ENCODE data around the gene MZB1.

Gene MZB1

GRCh38 chr5:139417214-139417613, 27.5 kb upstream of the MZB1 start:
- peaks cover 20 to 87% of the 10 kb centered on the region in 2 donors for H3K36me3 ChIP-seq (replicated peaks in 1 of 2; ENCODE audit: control insufficient read depth in 2 of 2, insufficient read depth in 2 of 2, low read length in 2 of 2)
- peaks cover 0 to 5% of the 10 kb centered on the region in 2 donors for H3K4me1 ChIP-seq (ENCODE audit: control insufficient read depth in 2 of 2, insufficient read depth in 1 of 2, low read depth in 1 of 2, low read length in 2 of 2)
- no peak overlapping the region for H4K91ac ChIP-seq (ENCODE audit: low read depth, low read length, poor library complexity)
- H4K8ac ChIP-seq (ENCODE audit: low read depth, low read length): no peak overlapping the region
- H3K4me3 ChIP-seq (ENCODE audit: low read length in 2 of 2): no peak overlapping the region
- no peak overlapping the region for H3K18ac ChIP-seq (ENCODE audit: low read length)
- no peak overlapping the region for H3K23ac ChIP-seq (ENCODE audit: low read depth, low read length, poor library complexity)
- no peak overlapping the region for H2AFZ ChIP-seq (ENCODE audit: low read length)
- H3K9ac ChIP-seq (ENCODE audit: low read depth, low read length, poor library complexity): no peak overlapping the region
- H2BK15ac ChIP-seq (ENCODE audit: low read length): no peak overlapping the region
- DNase-seq (ENCODE audit: low spot score): no peak
- no peak overlapping the region for H2BK5ac ChIP-seq (ENCODE audit: low read length)
- H3K27me3 ChIP-seq (ENCODE audit: control insufficient read depth in 3 of 3, insufficient read depth in 3 of 3, low read depth in 1 of 3, low read length in 3 of 3): no peaks in the 10 kb centered on the region
- no peak overlapping the region for H3K4ac ChIP-seq (ENCODE audit: low read length)
- H3K4me2 ChIP-seq (ENCODE audit: insufficient read depth, low read length, poor library complexity, severe bottlenecking): no peak overlapping the region
- H3K27ac ChIP-seq (replicated peaks; ENCODE audit: low read length): no peak overlapping the region
- H2BK120ac ChIP-seq (ENCODE audit: low read depth, low read length): no peak overlapping the region
- no CpG with 5 or more reads among the region's 4 CpGs for WGBS, 2 donors (ENCODE audit: extremely low coverage in 2 of 2, insufficient read length in 2 of 2, insufficient replicate concordance in 1 of 2)
- no peaks in the 10 kb centered on the region for H3K9me3 ChIP-seq (replicated peaks in 1 of 2; ENCODE audit: control insufficient read depth in 2 of 2, insufficient read depth in 1 of 2, low read depth in 1 of 2, low read length in 2 of 2)
- no peaks in the 10 kb centered on the region for H3K79me1 ChIP-seq (ENCODE audit: low read depth, low read length)
- no peak overlapping the region for H2AK5ac ChIP-seq (ENCODE audit: low read depth, low read length)
- H2BK12ac ChIP-seq (ENCODE audit: low read length): no peak overlapping the region
- no peak overlapping the region for H3K14ac ChIP-seq (ENCODE audit: low read length)

- no CpG with 5 or more reads among the region's 9 CpGs for WGBS, 2 donors (ENCODE audit: extremely low coverage in 2 of 2, insufficient read length in 2 of 2, insufficient replicate concordance in 1 of 2)
- no peak overlapping the region for H3K4me3 ChIP-seq (ENCODE audit: low read length in 2 of 2)
- no peak overlapping the region for H2BK120ac ChIP-seq (ENCODE audit: low read depth, low read length)
- no peak overlapping the region for H4K8ac ChIP-seq (ENCODE audit: low read depth, low read length)
- no peak overlapping the region for H3K4me2 ChIP-seq (ENCODE audit: insufficient read depth, low read length, poor library complexity, severe bottlenecking)
- no peaks in the 10 kb centered on the region for H3K79me1 ChIP-seq (ENCODE audit: low read depth, low read length)
- no peak overlapping the region for H2AK5ac ChIP-seq (ENCODE audit: low read depth, low read length)
- peaks cover 0 to 5% of the 10 kb centered on the region in 2 donors for H3K4me1 ChIP-seq (ENCODE audit: control insufficient read depth in 2 of 2, insufficient read depth in 1 of 2, low read depth in 1 of 2, low read length in 2 of 2)
- H2BK5ac ChIP-seq (ENCODE audit: low read length): no peak overlapping the region
- H2BK12ac ChIP-seq (ENCODE audit: low read length): no peak overlapping the region
- no peak overlapping the region for H3K23ac ChIP-seq (ENCODE audit: low read depth, low read length, poor library complexity)
- H3K14ac ChIP-seq (ENCODE audit: low read length): no peak overlapping the region
- H4K91ac ChIP-seq (ENCODE audit: low read depth, low read length, poor library complexity): no peak overlapping the region
- H2AFZ ChIP-seq (ENCODE audit: low read length): no peak overlapping the region
- H3K27ac ChIP-seq (replicated peaks; ENCODE audit: low read length): no peak overlapping the region
- no peaks in the 10 kb centered on the region for H3K27me3 ChIP-seq (ENCODE audit: control insufficient read depth in 3 of 3, insufficient read depth in 3 of 3, low read depth in 1 of 3, low read length in 3 of 3)
- H3K9me3 ChIP-seq (replicated peaks in 1 of 2; ENCODE audit: control insufficient read depth in 2 of 2, insufficient read depth in 1 of 2, low read depth in 1 of 2, low read length in 2 of 2): no peaks in the 10 kb centered on the region
- H3K18ac ChIP-seq (ENCODE audit: low read length): no peak overlapping the region
- no peak overlapping the region for H3K9ac ChIP-seq (ENCODE audit: low read depth, low read length, poor library complexity)
- DNase-seq (ENCODE audit: low spot score): no peak
- peaks cover 20 to 86% of the 10 kb centered on the region in 2 donors for H3K36me3 ChIP-seq (replicated peaks in 1 of 2; ENCODE audit: control insufficient read depth in 2 of 2, insufficient read depth in 2 of 2, low read length in 2 of 2)
- no peak overlapping the region for H3K4ac ChIP-seq (ENCODE audit: low read length)
- H2BK15ac ChIP-seq (ENCODE audit: low read length): no peak overlapping the region
Observed at GRCh38 chr5:139416651-139417050, 26.9 kb upstream of the MZB1 start.

GRCh38 chr5:139415869-139416268, 26.2 kb upstream of the MZB1 start:
- Histone ChIP-seq H3K9ac (ENCODE audit: low read depth, low read length, poor library complexity) (no peak overlapping the region), H3K14ac (ENCODE audit: low read length) (no peak overlapping the region), H3K79me1 (ENCODE audit: low read depth, low read length) (no peaks in the 10 kb centered on the region), H2BK5ac (ENCODE audit: low read length) (no peak overlapping the region), H3K4me1 (ENCODE audit: control insufficient read depth in 2 of 2, insufficient read depth in 1 of 2, low read depth in 1 of 2, low read length in 2 of 2) (peaks cover 0 to 5% of the 10 kb centered on the region in 2 donors), H3K4me3 (ENCODE audit: low read length in 2 of 2) (no peak overlapping the region), H3K9me3 (replicated peaks in 1 of 2; ENCODE audit: control insufficient read depth in 2 of 2, insufficient read depth in 1 of 2, low read depth in 1 of 2, low read length in 2 of 2) (no peaks in the 10 kb centered on the region), H3K23ac (ENCODE audit: low read depth, low read length, poor library complexity) (no peak overlapping the region), H2BK12ac (ENCODE audit: low read length) (no peak overlapping the region), H3K27ac (replicated peaks; ENCODE audit: low read length) (no peak overlapping the region), H3K36me3 (replicated peaks in 1 of 2; ENCODE audit: control insufficient read depth in 2 of 2, insufficient read depth in 2 of 2, low read length in 2 of 2) (peaks cover 20 to 82% of the 10 kb centered on the region in 2 donors), H4K8ac (ENCODE audit: low read depth, low read length) (no peak overlapping the region), H3K27me3 (ENCODE audit: control insufficient read depth in 3 of 3, insufficient read depth in 3 of 3, low read depth in 1 of 3, low read length in 3 of 3) (no peaks in the 10 kb centered on the region), H3K4ac (ENCODE audit: low read length) (no peak overlapping the region), H3K18ac (ENCODE audit: low read length) (no peak overlapping the region), H2AK5ac (ENCODE audit: low read depth, low read length) (no peak overlapping the region), H2AFZ (ENCODE audit: low read length) (no peak overlapping the region), H2BK15ac (ENCODE audit: low read length) (no peak overlapping the region), H4K91ac (ENCODE audit: low read depth, low read length, poor library complexity) (no peak overlapping the region), H3K4me2 (ENCODE audit: insufficient read depth, low read length, poor library complexity, severe bottlenecking) (no peak overlapping the region), H2BK120ac (ENCODE audit: low read depth, low read length) (no peak overlapping the region)
- no peak for DNase-seq (ENCODE audit: low spot score)

GRCh38 chr5:139415221-139415861, 25.6 kb upstream of the MZB1 start:
- no peak for DNase-seq (ENCODE audit: low spot score)

More at GRCh38 chr5:139415221-139415861, 25.6 kb upstream of the MZB1 start:
- no peak overlapping the region for H3K4ac ChIP-seq (ENCODE audit: low read length)
- peak overlapping the region; percentile 45 for H3K9ac ChIP-seq (ENCODE audit: low read depth, low read length, poor library complexity)
- peak overlapping the region; percentile 20 for H3K23ac ChIP-seq (ENCODE audit: low read depth, low read length, poor library complexity)
- peaks cover 20 to 77% of the 10 kb centered on the region in 2 donors for H3K36me3 ChIP-seq (replicated peaks in 1 of 2; ENCODE audit: control insufficient read depth in 2 of 2, insufficient read depth in 2 of 2, low read length in 2 of 2)
- peak overlapping the region in 1 of 2 donors; percentile 4 for H3K4me3 ChIP-seq (ENCODE audit: low read length in 2 of 2)
- no peaks in the 10 kb centered on the region for H3K27me3 ChIP-seq (ENCODE audit: control insufficient read depth in 3 of 3, insufficient read depth in 3 of 3, low read depth in 1 of 3, low read length in 3 of 3)
- no peak overlapping the region for H2AK5ac ChIP-seq (ENCODE audit: low read depth, low read length)
- no peak overlapping the region for H4K91ac ChIP-seq (ENCODE audit: low read depth, low read length, poor library complexity)
- no peaks in the 10 kb centered on the region for H3K79me1 ChIP-seq (ENCODE audit: low read depth, low read length)
- H4K8ac ChIP-seq (ENCODE audit: low read depth, low read length): no peak overlapping the region
- peaks cover 0 to 5% of the 10 kb centered on the region in 2 donors for H3K4me1 ChIP-seq (ENCODE audit: control insufficient read depth in 2 of 2, insufficient read depth in 1 of 2, low read depth in 1 of 2, low read length in 2 of 2)
- no peak overlapping the region for H2BK12ac ChIP-seq (ENCODE audit: low read length)
- H3K27ac ChIP-seq (replicated peaks; ENCODE audit: low read length): no peak overlapping the region
- no peak overlapping the region for H2AFZ ChIP-seq (ENCODE audit: low read length)
- H3K14ac ChIP-seq (ENCODE audit: low read length): no peak overlapping the region
- no peak overlapping the region for H2BK5ac ChIP-seq (ENCODE audit: low read length)
- no peak overlapping the region for H2BK120ac ChIP-seq (ENCODE audit: low read depth, low read length)
- H2BK15ac ChIP-seq (ENCODE audit: low read length): no peak overlapping the region
- no peak overlapping the region for H3K4me2 ChIP-seq (ENCODE audit: insufficient read depth, low read length, poor library complexity, severe bottlenecking)
- H3K18ac ChIP-seq (ENCODE audit: low read length): no peak overlapping the region
- no CpG with 5 or more reads among the region's 8 CpGs for WGBS, 2 donors (ENCODE audit: extremely low coverage in 2 of 2, insufficient read length in 2 of 2, insufficient replicate concordance in 1 of 2)
- H3K9me3 ChIP-seq (replicated peaks in 1 of 2; ENCODE audit: control insufficient read depth in 2 of 2, insufficient read depth in 1 of 2, low read depth in 1 of 2, low read length in 2 of 2): no peaks in the 10 kb centered on the region
